IMR-90 (cell line): ENCODE results near the gene SLC26A4. TPM values are rescaled to one million over a fixed set of nuclear protein-coding genes. Genes with fewer than 3 reads are reported as not detected.

Source experiments
- ATAC-seq: fragments of 200-7000 bp; cut with Tn5 transposase; 2 replicates; pipeline ENCODE4 v1.9.1; 2020; ENCODE audit warnings: low read depth, mild to moderate bottlenecking, moderate library complexity
- BruUV-seq: library from RNA; stranded (reverse); fragments of 400-500 nt; replicated peaks from 2 replicates; lab custom pipeline; 2021; lab: Mats Ljungman, UMichigan
- CTCF ChIA-PET: fragments of 300-600 bp; formaldehyde crosslinking; extraction: SDS; loops from one replicate; lab custom pipeline; 2021; ENCODE audit warnings: antibody characterized with exemption; lab: Yijun Ruan, JAX
- POLR2A ChIA-PET: fragments of 300-600 bp; sonication (Branson Sonifier 250); formaldehyde crosslinking; loops from one replicate; lab custom pipeline; 2022; ENCODE audit warnings: antibody characterized with exemption; ENCODE audit not compliant: unreplicated experiment; lab: Charles Lee
- DNase-seq: peaks from one replicate; pipeline ENCODE4 v3.0.0; 2013
- H2AFZ ChIP-seq: replicated peaks from 2 replicates; pipeline ENCODE3; 2013; ENCODE audit warnings: low read length, mild to moderate bottlenecking; ENCODE audit not compliant: poor library complexity
- H2AK5ac ChIP-seq: 2 replicates; pipeline ENCODE4 v1.6.1; 2013; ENCODE audit warnings: low read depth, low read length, inconsistent platforms
- H2AK9ac ChIP-seq: replicated peaks from 2 replicates; pipeline ENCODE3; 2013; ENCODE audit warnings: mild to moderate bottlenecking, low read depth, low read length, moderate library complexity; ENCODE audit not compliant: poor library complexity
- H2BK120ac ChIP-seq: 2 replicates; pipeline ENCODE4 v1.6.1; 2013; ENCODE audit warnings: low read depth, low read length, inconsistent platforms
- H2BK15ac ChIP-seq: 3 replicates; pipeline ENCODE4 v1.6.1; 2013; ENCODE audit warnings: low read depth, low read length, inconsistent platforms
- H2BK20ac ChIP-seq: 2 replicates; pipeline ENCODE4 v1.6.1; 2013; ENCODE audit warnings: low read depth, mild to moderate bottlenecking, inconsistent platforms, low read length, moderate library complexity
- H2BK5ac ChIP-seq: 2 replicates; pipeline ENCODE4 v1.6.1; 2013; ENCODE audit warnings: mild to moderate bottlenecking, low read depth, low read length, inconsistent platforms; ENCODE audit not compliant: poor library complexity, severe bottlenecking
- H3K14ac ChIP-seq: replicated peaks from 2 replicates; pipeline ENCODE4 v1.6.1; 2013; ENCODE audit warnings: low read depth, low read length, inconsistent platforms
- H3K18ac ChIP-seq: 2 replicates; pipeline ENCODE4 v1.6.1; 2013; ENCODE audit warnings: low read depth, low read length, control low read depth
- H3K23ac ChIP-seq: 2 replicates; pipeline ENCODE4 v1.6.1; 2013; ENCODE audit warnings: low read depth, low read length, inconsistent platforms
- H3K27ac ChIP-seq: 2 replicates; pipeline ENCODE4 v1.5.1; 2013; ENCODE audit warnings: mild to moderate bottlenecking, control low read depth, low read length; ENCODE audit not compliant: insufficient read depth
- H3K27me3 ChIP-seq: 2 replicates; pipeline ENCODE4 v1.6.1; 2013; ENCODE audit warnings: low read length; ENCODE audit not compliant: control insufficient read depth, insufficient read depth
- H3K36me3 ChIP-seq: 2 replicates; pipeline ENCODE4 v1.6.1; 2013; ENCODE audit warnings: low read length, mixed read lengths; ENCODE audit not compliant: control insufficient read depth, insufficient read depth
- H3K4ac ChIP-seq: 2 replicates; pipeline ENCODE4 v1.6.1; 2013; ENCODE audit warnings: low read depth, low read length, inconsistent platforms
- H3K4me1 ChIP-seq: 2 replicates; pipeline ENCODE4 v1.6.1; 2013; ENCODE audit warnings: low read length, mixed read lengths; ENCODE audit not compliant: control insufficient read depth, insufficient read depth
- H3K4me2 ChIP-seq: 2 replicates; pipeline ENCODE4 v1.6.1; 2013; ENCODE audit warnings: low read depth, mild to moderate bottlenecking, control low read depth, low read length, moderate library complexity
- H3K4me3 ChIP-seq: 2 replicates; pipeline ENCODE4 v1.5.1; 2013; ENCODE audit warnings: low read depth, mild to moderate bottlenecking, control low read depth, low read length, moderate library complexity; ENCODE audit not compliant: insufficient read depth
- H3K56ac ChIP-seq: 2 replicates; pipeline ENCODE4 v1.6.1; 2013; ENCODE audit warnings: low read length, inconsistent platforms; ENCODE audit not compliant: insufficient read depth; ENCODE audit errors: extremely low read depth
- H3K79me1 ChIP-seq, 2 experiments: 2 replicates each; pipeline ENCODE4 v1.6.1; 2013; ENCODE audit warnings: low read length in 2 of 2, inconsistent platforms in 1 of 2, low read depth in 1 of 2
- H3K9ac ChIP-seq: 2 replicates; pipeline ENCODE4 v1.6.1; 2013; ENCODE audit warnings: low read depth, low read length, control low read depth
- H3K9me1 ChIP-seq: 2 replicates; pipeline ENCODE4 v1.6.1; 2013; ENCODE audit warnings: low read length, inconsistent platforms; ENCODE audit not compliant: insufficient read depth
- H3K9me3 ChIP-seq: 2 replicates; pipeline ENCODE4 v1.6.1; 2013; ENCODE audit warnings: low read length; ENCODE audit not compliant: control insufficient read depth, insufficient read depth
- H4K20me1 ChIP-seq: 2 replicates; pipeline ENCODE4 v1.6.1; 2013; ENCODE audit warnings: low read length, inconsistent platforms; ENCODE audit not compliant: insufficient read depth
- H4K5ac ChIP-seq: 2 replicates; pipeline ENCODE4 v1.6.1; 2013; ENCODE audit warnings: mild to moderate bottlenecking, low read depth, low read length, control low read depth
- H4K8ac ChIP-seq, 2 experiments: 2 replicates each; pipeline ENCODE4 v1.6.1; 2013; ENCODE audit warnings: low read depth in 2 of 2, low read length in 2 of 2, control low read depth in 1 of 2, inconsistent platforms in 1 of 2
- H4K91ac ChIP-seq: 2 replicates; pipeline ENCODE4 v1.6.1; 2013; ENCODE audit warnings: low read depth, low read length, inconsistent platforms; ENCODE audit not compliant: insufficient read depth
- BHLHE40 ChIP-seq: fragments of 150-350 bp; IDR thresholded peaks from 2 replicates; pipeline ENCODE4 v1.6.1; 2016; ENCODE audit warnings: mild to moderate bottlenecking, low read depth, low read length
- CEBPB ChIP-seq: IDR thresholded peaks from 2 replicates; pipeline ENCODE4 v1.6.1; 2012; ENCODE audit warnings: low read depth, low read length, improper control_type of control experiment
- CHD1 ChIP-seq: IDR thresholded peaks from 2 replicates; pipeline ENCODE4 v1.6.1; 2012; ENCODE audit warnings: low read depth, low read length, improper control_type of control experiment
- FOS ChIP-seq: fragments of 150-350 bp; IDR thresholded peaks from 2 replicates; pipeline ENCODE4 v1.6.1; 2016; ENCODE audit warnings: low read depth, low read length
- MAFK ChIP-seq: IDR thresholded peaks from 2 replicates; pipeline ENCODE4 v1.6.1; 2012; ENCODE audit warnings: low read depth, low read length, improper control_type of control experiment
- MAZ ChIP-seq: IDR thresholded peaks from 2 replicates; pipeline ENCODE4 v1.6.1; 2012; ENCODE audit warnings: low read depth, mild to moderate bottlenecking, low read length, improper control_type of control experiment, moderate library complexity, borderline replicate concordance
- MXI1 ChIP-seq: IDR thresholded peaks from 2 replicates; pipeline ENCODE4 v1.6.1; 2012; ENCODE audit warnings: low read depth, mild to moderate bottlenecking, low read length, moderate library complexity, borderline replicate concordance
- NFE2L2 ChIP-seq: fragments of 150-350 bp; IDR thresholded peaks from 2 replicates; pipeline ENCODE4 v1.6.1; 2016; ENCODE audit warnings: low read depth, mild to moderate bottlenecking, low read length
- POLR2A ChIP-seq: IDR thresholded peaks from 2 replicates; pipeline ENCODE4 v1.6.1; 2012; ENCODE audit warnings: mild to moderate bottlenecking, low read depth, low read length
- RAD21 ChIP-seq: IDR thresholded peaks from 2 replicates; pipeline ENCODE4 v1.6.1; 2012; ENCODE audit warnings: low read length, improper control_type of control experiment
- RCOR1 ChIP-seq: IDR thresholded peaks from 2 replicates; pipeline ENCODE4 v1.6.1; 2012; ENCODE audit warnings: mild to moderate bottlenecking, low read length, improper control_type of control experiment; ENCODE audit not compliant: insufficient replicate concordance
- RFX5 ChIP-seq: IDR thresholded peaks from 2 replicates; pipeline ENCODE4 v1.8.0; 2012; ENCODE audit warnings: low read depth, mild to moderate bottlenecking, low read length, moderate library complexity
- SMC3 ChIP-seq: fragments of 150-350 bp; IDR thresholded peaks from 2 replicates; pipeline ENCODE4 v1.6.1; 2016; ENCODE audit warnings: low read depth, mild to moderate bottlenecking, antibody characterized with exemption, low read length, moderate library complexity
- WGBS, 2 experiments: methylation state at CpG; one replicate each; pipeline versions ENCODE4 v1.1.5 to v1.1.7; 2013; ENCODE audit warnings: missing lambda C conversion rate in 2 of 2; ENCODE audit not compliant: insufficient read length in 1 of 2; ENCODE audit errors: extremely low coverage in 2 of 2; 5-methylcytosine and 5-hydroxymethylcytosine counted together
- dilution Hi-C: fragments of 300-500 bp; cut with HindIII; formaldehyde crosslinking; loops from one replicate; pipeline ENCODE4 v1.14.3; 2018; ENCODE audit warnings: low sequenced_read_pairs; ENCODE audit not compliant: unreplicated experiment
- in situ Hi-C: fragments of 300-500 bp; cut with MboI; formaldehyde crosslinking; loops from 3 replicates; pipeline ENCODE4 v1.14.3; 2019; ENCODE audit warnings: low sequenced_read_pairs, inconsistent platforms, mixed read lengths
- intact Hi-C: fragments of 100-400 bp; cut with micrococcal nuclease; formaldehyde crosslinking; loops from 2 replicates; pipeline ENCODE4 v1.10.0; 2022
- polyA plus RNA-seq, 3 experiments: library from polyadenylated mRNA; depleted of rRNA; stranded (reverse); fragments of >200 nt; gene quantifications; 2 replicates each; pipeline ENCODE4 v1.2.3, GENCODE V29; 2012; ENCODE audit warnings: low replicate concordance in 1 of 3
- total RNA-seq: library from RNA; depleted of rRNA; stranded (reverse); fragments of >200 nt; gene quantifications from 2 replicates; pipeline ENCODE4 v1.2.3, GENCODE V29; 2012
- TF ChIP-seq, protein P1 (sequence below): fragments of 150-350 bp; IDR thresholded peaks from 2 replicates; pipeline ENCODE4 v1.6.1; 2016; ENCODE audit warnings: low read depth, mild to moderate bottlenecking, low read length, moderate library complexity, borderline replicate concordance
- TF ChIP-seq, protein P2 (sequence below): fragments of 150-350 bp; IDR thresholded peaks from 2 replicates; pipeline ENCODE4 v1.6.1; 2017; ENCODE audit warnings: mild to moderate bottlenecking, antibody characterized with exemption, low read length, low read depth
- TF ChIP-seq, protein P3 (sequence below): conservative IDR thresholded peaks from 2 replicates; pipeline ENCODE4 v1.5.1; 2012; ENCODE audit warnings: mild to moderate bottlenecking, low read depth, low read length, improper control_type of control experiment

The SLC26A4 gene
- total and polyA plus RNA-seq, 2 of the 4 experiments (the other 2 are of a cell fraction), result 0.09 to 1.1 TPM

DNA sequence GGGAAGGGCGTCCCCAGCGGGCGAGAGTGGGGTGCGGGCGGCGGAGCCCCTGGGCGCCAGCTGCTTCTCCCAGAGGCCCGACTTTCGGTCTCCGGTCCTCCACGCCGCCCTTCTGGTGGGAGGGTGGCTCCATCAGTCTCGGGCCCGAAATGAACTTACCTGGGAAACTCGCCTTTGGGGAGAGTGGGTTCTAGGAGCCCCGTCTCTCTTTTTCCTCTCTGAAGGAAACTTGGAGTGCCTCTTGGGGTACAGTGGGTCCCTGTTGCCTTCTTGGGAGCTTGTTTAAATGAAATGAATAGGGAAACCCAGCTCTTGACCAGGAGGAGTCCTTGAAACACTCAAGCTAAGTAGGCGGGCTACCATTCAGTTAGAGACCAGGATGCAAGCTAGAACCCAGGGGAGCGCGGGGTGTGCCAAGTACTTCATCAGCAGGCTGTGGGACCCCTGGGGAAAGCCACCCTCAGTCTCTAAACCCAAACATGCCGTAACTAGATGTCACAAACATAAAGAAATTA, 1.3 kb downstream of the SLC26A4 start:
- Histone ChIP-seq H3K56ac (no peak overlapping the region), H3K23ac (no peak overlapping the region), H3K9me3 (no peaks in the 10 kb centered on the region), H3K9ac (no peak overlapping the region), H4K5ac (no peak overlapping the region), H2BK15ac (no peak overlapping the region), H3K27ac (no peak overlapping the region), H3K4me1 (peaks cover 5% of the 10 kb centered on the region), H2AFZ (peak overlapping the region; percentile 89), H3K27me3 (peaks cover 28% of the 10 kb centered on the region), H3K4me2 (peak overlapping the region; percentile 99), H3K36me3 (no peaks in the 10 kb centered on the region), H3K14ac (no peak overlapping the region), H3K4ac (no peak overlapping the region), H2BK120ac (no peak overlapping the region), H3K9me1 (no peaks in the 10 kb centered on the region), H3K18ac (no peak overlapping the region), H2BK5ac (no peak overlapping the region), H3K4me3 (peak overlapping the region; percentile 79), H2AK5ac (no peak overlapping the region), H4K20me1 (no peaks in the 10 kb centered on the region), H4K8ac (no peak overlapping the region), H4K91ac (no peak overlapping the region), H2AK9ac (peak overlapping the region; percentile 5), H3K79me1 (no peaks in the 10 kb centered on the region), H2BK20ac (no peak overlapping the region)
- ChIA-PET POLR2A (no interaction called here), CTCF (interaction anchor here (0.6 to 1.2 kb wide), 2 partner anchors 9 to 17 kb away, joined by 3 read pairs; no protein-coding TSS in a partner anchor)
- no TSS peak for BruUV-seq
- TF ChIP-seq, protein P1, sequence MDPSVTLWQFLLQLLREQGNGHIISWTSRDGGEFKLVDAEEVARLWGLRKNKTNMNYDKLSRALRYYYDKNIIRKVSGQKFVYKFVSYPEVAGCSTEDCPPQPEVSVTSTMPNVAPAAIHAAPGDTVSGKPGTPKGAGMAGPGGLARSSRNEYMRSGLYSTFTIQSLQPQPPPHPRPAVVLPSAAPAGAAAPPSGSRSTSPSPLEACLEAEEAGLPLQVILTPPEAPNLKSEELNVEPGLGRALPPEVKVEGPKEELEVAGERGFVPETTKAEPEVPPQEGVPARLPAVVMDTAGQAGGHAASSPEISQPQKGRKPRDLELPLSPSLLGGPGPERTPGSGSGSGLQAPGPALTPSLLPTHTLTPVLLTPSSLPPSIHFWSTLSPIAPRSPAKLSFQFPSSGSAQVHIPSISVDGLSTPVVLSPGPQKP, result no peak
- TF ChIP-seq SMC3, result no peak
- TF ChIP-seq CEBPB, result no peak
- TF ChIP-seq BHLHE40, result no peak
- TF ChIP-seq RCOR1, result no peak
- TF ChIP-seq RAD21, result no peak
- TF ChIP-seq, protein P2, sequence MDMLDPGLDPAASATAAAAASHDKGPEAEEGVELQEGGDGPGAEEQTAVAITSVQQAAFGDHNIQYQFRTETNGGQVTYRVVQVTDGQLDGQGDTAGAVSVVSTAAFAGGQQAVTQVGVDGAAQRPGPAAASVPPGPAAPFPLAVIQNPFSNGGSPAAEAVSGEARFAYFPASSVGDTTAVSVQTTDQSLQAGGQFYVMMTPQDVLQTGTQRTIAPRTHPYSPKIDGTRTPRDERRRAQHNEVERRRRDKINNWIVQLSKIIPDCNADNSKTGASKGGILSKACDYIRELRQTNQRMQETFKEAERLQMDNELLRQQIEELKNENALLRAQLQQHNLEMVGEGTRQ, result no peak
- no peak for TF ChIP-seq MXI1
- TF ChIP-seq FOS, result no peak
- no peak for TF ChIP-seq CHD1
- no peak for TF ChIP-seq MAFK
- no peak for TF ChIP-seq RFX5
- no peak for TF ChIP-seq NFE2L2
- no peak for TF ChIP-seq MAZ
- TF ChIP-seq POLR2A, result no peak
- TF ChIP-seq, protein P3, sequence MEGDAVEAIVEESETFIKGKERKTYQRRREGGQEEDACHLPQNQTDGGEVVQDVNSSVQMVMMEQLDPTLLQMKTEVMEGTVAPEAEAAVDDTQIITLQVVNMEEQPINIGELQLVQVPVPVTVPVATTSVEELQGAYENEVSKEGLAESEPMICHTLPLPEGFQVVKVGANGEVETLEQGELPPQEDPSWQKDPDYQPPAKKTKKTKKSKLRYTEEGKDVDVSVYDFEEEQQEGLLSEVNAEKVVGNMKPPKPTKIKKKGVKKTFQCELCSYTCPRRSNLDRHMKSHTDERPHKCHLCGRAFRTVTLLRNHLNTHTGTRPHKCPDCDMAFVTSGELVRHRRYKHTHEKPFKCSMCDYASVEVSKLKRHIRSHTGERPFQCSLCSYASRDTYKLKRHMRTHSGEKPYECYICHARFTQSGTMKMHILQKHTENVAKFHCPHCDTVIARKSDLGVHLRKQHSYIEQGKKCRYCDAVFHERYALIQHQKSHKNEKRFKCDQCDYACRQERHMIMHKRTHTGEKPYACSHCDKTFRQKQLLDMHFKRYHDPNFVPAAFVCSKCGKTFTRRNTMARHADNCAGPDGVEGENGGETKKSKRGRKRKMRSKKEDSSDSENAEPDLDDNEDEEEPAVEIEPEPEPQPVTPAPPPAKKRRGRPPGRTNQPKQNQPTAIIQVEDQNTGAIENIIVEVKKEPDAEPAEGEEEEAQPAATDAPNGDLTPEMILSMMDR, result no peak
- 50% methylated on average over 3 of the region's 20 CpGs; no CpG with 5 or more reads in 1 of the 2 experiments for WGBS, 2 experiments
- ATAC-seq (no peak), DNase-seq (no peak)
- dilution Hi-C loops (no loop called here), in situ Hi-C loops (no loop called here), intact Hi-C loops (no loop called here)
